ENCODE measurements around the gene ACTR1A.
A peak's percentile ranks its signal among the peaks of the same experiment; 100 is the strongest.
"Not testable (repeated sequence)": the region's sequence is repeated elsewhere in the genome, so short reads cannot be mapped to it uniquely, and the experiment has no call there.

ACTR1A gene

GRCh38 chr10:102468683-102469082 lies 33.8 kb downstream of the ACTR1A start:
- Mint-ChIP-seq H3K27ac (ENCODE audit: low read depth) (no peak overlapping the region), H3K4me1 (peaks cover 17% of the 10 kb centered on the region), H3K27me3 (no peaks in the 10 kb centered on the region), H3K36me3 (ENCODE audit: insufficient read depth) (peaks cover 4% of the 10 kb centered on the region), H3K4me3 (no peak overlapping the region), H3K9me3 (no peaks in the 10 kb centered on the region)
- no peak for DNase-seq (ENCODE audit: low spot score in 2 of 2)
- ATAC-seq (replicated peaks; ENCODE audit: extremely low read depth, poor library complexity, severe bottlenecking) = no peak

GRCh38 chr10:102467971-102468438 lies 34.5 kb downstream of the ACTR1A start:
- Mint-ChIP-seq H3K9me3 (no peaks in the 10 kb centered on the region), H3K4me3 (no peak overlapping the region), H3K27me3 (no peaks in the 10 kb centered on the region), H3K4me1 (peaks cover 10% of the 10 kb centered on the region), H3K36me3 (ENCODE audit: insufficient read depth) (peaks cover 1% of the 10 kb centered on the region), H3K27ac (ENCODE audit: low read depth) (no peak overlapping the region)
- no peak for DNase-seq (ENCODE audit: low spot score in 2 of 2)
- ATAC-seq (replicated peaks; ENCODE audit: extremely low read depth, poor library complexity, severe bottlenecking) = no peak

- DNase-seq (ENCODE audit: low spot score in 2 of 2) = no peak
- no peak overlapping the region for H3K27ac Mint-ChIP-seq (ENCODE audit: low read depth)
- H3K4me1 Mint-ChIP-seq = peaks cover 12% of the 10 kb centered on the region
- H3K9me3 Mint-ChIP-seq = no peaks in the 10 kb centered on the region
- H3K4me3 Mint-ChIP-seq = no peak overlapping the region
- H3K27me3 Mint-ChIP-seq = no peaks in the 10 kb centered on the region
- peaks cover 1% of the 10 kb centered on the region for H3K36me3 Mint-ChIP-seq (ENCODE audit: insufficient read depth)
- no peak for ATAC-seq (replicated peaks; ENCODE audit: extremely low read depth, poor library complexity, severe bottlenecking)
Measured at GRCh38 chr10:102467318-102467717, 35.2 kb downstream of the ACTR1A start.

DNA sequence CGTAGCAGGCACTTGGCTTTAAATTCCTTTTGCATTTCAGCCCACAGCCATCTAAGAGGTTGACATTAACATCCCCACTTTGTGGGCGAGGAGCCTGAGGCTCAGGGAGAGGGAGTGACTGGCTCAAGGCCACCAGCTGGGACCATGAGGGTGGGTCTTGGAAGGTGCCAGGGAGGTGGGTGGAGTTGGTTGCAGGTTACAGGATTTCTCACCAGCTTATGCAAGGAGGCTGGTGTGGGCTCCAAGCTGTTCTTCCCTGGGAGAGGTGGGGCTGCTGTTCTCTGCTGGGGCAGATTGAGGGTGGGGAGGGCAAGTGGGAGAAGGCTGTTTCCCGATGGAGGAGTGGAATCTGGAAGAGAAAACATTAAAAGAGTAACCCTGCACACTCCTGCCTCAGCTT lies 37.0 kb downstream of the ACTR1A start:
- Mint-ChIP-seq H3K4me1 (peaks cover 30% of the 10 kb centered on the region), H3K4me3 (no peak overlapping the region), H3K27me3 (no peaks in the 10 kb centered on the region), H3K27ac (ENCODE audit: low read depth) (no peak overlapping the region), H3K9me3 (no peaks in the 10 kb centered on the region), H3K36me3 (ENCODE audit: insufficient read depth) (peaks cover 8% of the 10 kb centered on the region)
- ATAC-seq (replicated peaks; ENCODE audit: extremely low read depth, poor library complexity, severe bottlenecking) (no peak), DNase-seq (ENCODE audit: low spot score in 2 of 2) (no peak)

DNA sequence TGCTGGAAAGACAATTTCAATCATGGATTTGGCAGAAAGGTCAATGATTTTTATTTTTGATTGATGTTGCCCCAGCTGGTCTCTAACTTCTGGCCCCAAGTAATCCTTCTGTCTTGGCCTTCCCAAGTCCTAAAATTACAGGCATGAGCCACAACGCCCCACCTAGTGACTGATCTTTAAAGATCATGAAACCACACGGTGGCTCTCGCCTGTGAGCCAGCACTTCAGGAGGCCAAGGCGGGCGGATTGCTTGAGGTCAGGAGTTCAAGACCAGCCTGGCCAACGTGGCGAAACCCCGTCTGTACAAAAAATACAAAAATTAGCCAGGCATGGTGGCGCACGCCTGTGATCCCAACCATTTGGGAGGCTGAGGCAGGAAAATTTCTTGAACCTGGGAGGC lies 38.5 kb downstream of the ACTR1A start:
- ATAC-seq (replicated peaks; ENCODE audit: extremely low read depth, poor library complexity, severe bottlenecking) = no peak
- Mint-ChIP-seq H3K9me3 (no peaks in the 10 kb centered on the region), H3K27me3 (no peaks in the 10 kb centered on the region), H3K36me3 (ENCODE audit: insufficient read depth) (peaks cover 8% of the 10 kb centered on the region), H3K27ac (ENCODE audit: low read depth) (no peak overlapping the region), H3K4me1 (peaks cover 25% of the 10 kb centered on the region), H3K4me3 (no peak overlapping the region)
- no peak for DNase-seq (ENCODE audit: low spot score in 2 of 2)

DNA sequence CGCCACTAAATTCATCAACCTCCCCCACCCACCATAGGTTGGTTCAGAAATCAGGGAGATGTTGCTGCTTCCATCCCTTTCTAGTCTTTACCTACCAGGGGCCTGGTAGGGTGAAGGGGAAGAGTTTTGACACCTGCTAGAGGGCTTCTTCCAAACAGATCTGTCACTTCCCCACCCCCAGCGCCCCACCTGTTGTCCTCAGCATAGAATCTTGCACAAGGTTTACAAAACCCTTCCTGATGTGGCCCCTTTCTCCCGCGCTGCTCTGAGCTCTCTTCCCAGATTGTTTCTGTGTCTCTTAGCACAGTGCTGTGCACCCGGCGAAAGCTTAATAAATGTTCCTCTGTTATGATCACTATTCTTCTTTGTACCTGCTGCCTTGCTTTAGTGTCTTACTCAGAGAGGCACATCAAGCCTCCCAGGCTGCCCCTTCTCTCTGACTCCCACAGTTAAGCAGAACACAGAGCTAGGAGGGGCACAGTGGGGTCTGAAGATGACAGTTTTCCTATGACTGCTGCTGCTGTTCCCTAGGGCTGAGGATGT lies 39.9 kb downstream of the ACTR1A start:
- ATAC-seq (replicated peaks; ENCODE audit: extremely low read depth, poor library complexity, severe bottlenecking) (no peak), DNase-seq (ENCODE audit: low spot score in 2 of 2) (no peak)
- Mint-ChIP-seq H3K27me3 (no peaks in the 10 kb centered on the region), H3K27ac (ENCODE audit: low read depth) (no peak overlapping the region), H3K9me3 (no peaks in the 10 kb centered on the region), H3K4me3 (peak overlapping the region; percentile 93), H3K4me1 (peaks cover 25% of the 10 kb centered on the region), H3K36me3 (ENCODE audit: insufficient read depth) (peaks cover 8% of the 10 kb centered on the region)

- ATAC-seq (replicated peaks; ENCODE audit: extremely low read depth, poor library complexity, severe bottlenecking) = peak; percentile 99
- peaks cover 25% of the 10 kb centered on the region for H3K4me1 Mint-ChIP-seq
- H3K27me3 Mint-ChIP-seq = no peaks in the 10 kb centered on the region
- no peaks in the 10 kb centered on the region for H3K9me3 Mint-ChIP-seq
- peak overlapping the region; percentile 90 for H3K27ac Mint-ChIP-seq (ENCODE audit: low read depth)
- H3K36me3 Mint-ChIP-seq (ENCODE audit: insufficient read depth) = peaks cover 8% of the 10 kb centered on the region
- H3K4me3 Mint-ChIP-seq = peak overlapping the region; percentile 93
- peak; percentile 81 to 84 for DNase-seq (ENCODE audit: low spot score in 2 of 2)
Measured at GRCh38 chr10:102461187-102462054, 41.1 kb downstream of the ACTR1A start.

DNA sequence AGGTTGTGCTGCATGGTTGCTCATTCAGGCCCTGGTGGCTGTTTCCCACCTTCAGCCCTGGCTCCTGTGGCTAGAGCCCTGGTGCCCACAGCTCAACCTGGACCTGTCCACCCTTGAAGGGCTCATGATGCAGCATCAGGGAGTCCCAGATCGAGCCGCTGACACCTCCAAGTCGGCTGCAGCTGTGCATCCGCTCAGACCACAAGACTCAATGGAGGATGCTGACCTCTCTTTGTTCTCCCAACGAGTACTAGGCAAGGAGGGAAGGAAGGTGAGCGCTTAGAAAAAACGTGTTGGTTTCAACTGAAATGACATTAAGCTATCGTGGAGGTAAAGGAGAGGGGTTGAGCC lies 41.7 kb downstream of the ACTR1A start:
- no peaks in the 10 kb centered on the region for H3K9me3 Mint-ChIP-seq
- ATAC-seq (replicated peaks; ENCODE audit: extremely low read depth, poor library complexity, severe bottlenecking) (no peak), DNase-seq (ENCODE audit: low spot score in 2 of 2) (no peak)
- peaks cover 8% of the 10 kb centered on the region for H3K36me3 Mint-ChIP-seq (ENCODE audit: insufficient read depth)
- H3K4me1 Mint-ChIP-seq = peaks cover 25% of the 10 kb centered on the region
- H3K4me3 Mint-ChIP-seq = peak overlapping the region; percentile 93
- no peaks in the 10 kb centered on the region for H3K27me3 Mint-ChIP-seq
- peak overlapping the region; percentile 90 for H3K27ac Mint-ChIP-seq (ENCODE audit: low read depth)

- H3K36me3 Mint-ChIP-seq (ENCODE audit: insufficient read depth) = peaks cover 8% of the 10 kb centered on the region
- H3K27ac Mint-ChIP-seq (ENCODE audit: low read depth) = no peak overlapping the region
- no peaks in the 10 kb centered on the region for H3K9me3 Mint-ChIP-seq
- no peak for DNase-seq (ENCODE audit: low spot score in 2 of 2)
- no peak overlapping the region for H3K4me3 Mint-ChIP-seq
- ATAC-seq (replicated peaks; ENCODE audit: extremely low read depth, poor library complexity, severe bottlenecking) = no peak
- no peaks in the 10 kb centered on the region for H3K27me3 Mint-ChIP-seq
- peaks cover 25% of the 10 kb centered on the region for H3K4me1 Mint-ChIP-seq
Measured at GRCh38 chr10:102458656-102459055, 43.9 kb downstream of the ACTR1A start.

DNA sequence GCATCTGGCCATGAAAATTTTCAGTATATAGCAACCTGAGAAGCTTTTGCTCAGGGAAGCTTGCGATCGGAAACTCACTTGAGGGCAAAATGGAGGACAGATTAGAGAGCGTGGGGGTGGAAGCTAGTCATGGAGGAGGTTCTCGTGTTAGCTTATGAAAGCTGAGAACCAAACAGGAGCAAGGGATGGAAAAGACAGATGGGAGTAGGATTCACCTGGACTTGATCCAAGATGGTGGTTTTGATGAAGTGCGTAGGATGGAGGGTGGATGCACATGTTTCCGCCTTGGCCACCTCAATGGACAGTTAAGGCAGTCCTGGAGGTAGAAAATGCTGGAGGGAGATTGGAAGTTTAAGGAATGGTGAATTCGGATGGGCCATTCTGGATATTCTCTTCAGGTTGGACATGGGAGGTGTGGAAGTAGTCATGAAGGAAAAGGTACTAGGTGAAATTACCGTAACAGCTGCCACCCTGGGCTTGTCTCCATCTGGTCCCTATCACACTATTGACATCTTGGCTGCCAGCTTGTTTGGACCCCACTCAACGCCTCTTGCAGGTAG lies 44.8 kb downstream of the ACTR1A start:
- ATAC-seq (replicated peaks; ENCODE audit: extremely low read depth, poor library complexity, severe bottlenecking) (no peak), DNase-seq (ENCODE audit: low spot score in 2 of 2) (no peak)
- H3K36me3 Mint-ChIP-seq (ENCODE audit: insufficient read depth) = peaks cover 10% of the 10 kb centered on the region
- peaks cover 26% of the 10 kb centered on the region for H3K4me1 Mint-ChIP-seq
- no peaks in the 10 kb centered on the region for H3K27me3 Mint-ChIP-seq
- no peak overlapping the region for H3K27ac Mint-ChIP-seq (ENCODE audit: low read depth)
- no peak overlapping the region for H3K4me3 Mint-ChIP-seq
- H3K9me3 Mint-ChIP-seq = no peaks in the 10 kb centered on the region

GRCh38 chr10:102455893-102456471 lies 46.5 kb downstream of the ACTR1A start:
- Mint-ChIP-seq H3K36me3 (ENCODE audit: insufficient read depth) (peaks cover 7% of the 10 kb centered on the region), H3K4me1 (peaks cover 18% of the 10 kb centered on the region), H3K4me3 (no peak overlapping the region), H3K9me3 (no peaks in the 10 kb centered on the region), H3K27ac (ENCODE audit: low read depth) (no peak overlapping the region), H3K27me3 (no peaks in the 10 kb centered on the region)
- no peak for DNase-seq (ENCODE audit: low spot score in 2 of 2)
- no peak for ATAC-seq (replicated peaks; ENCODE audit: extremely low read depth, poor library complexity, severe bottlenecking)

DNA sequence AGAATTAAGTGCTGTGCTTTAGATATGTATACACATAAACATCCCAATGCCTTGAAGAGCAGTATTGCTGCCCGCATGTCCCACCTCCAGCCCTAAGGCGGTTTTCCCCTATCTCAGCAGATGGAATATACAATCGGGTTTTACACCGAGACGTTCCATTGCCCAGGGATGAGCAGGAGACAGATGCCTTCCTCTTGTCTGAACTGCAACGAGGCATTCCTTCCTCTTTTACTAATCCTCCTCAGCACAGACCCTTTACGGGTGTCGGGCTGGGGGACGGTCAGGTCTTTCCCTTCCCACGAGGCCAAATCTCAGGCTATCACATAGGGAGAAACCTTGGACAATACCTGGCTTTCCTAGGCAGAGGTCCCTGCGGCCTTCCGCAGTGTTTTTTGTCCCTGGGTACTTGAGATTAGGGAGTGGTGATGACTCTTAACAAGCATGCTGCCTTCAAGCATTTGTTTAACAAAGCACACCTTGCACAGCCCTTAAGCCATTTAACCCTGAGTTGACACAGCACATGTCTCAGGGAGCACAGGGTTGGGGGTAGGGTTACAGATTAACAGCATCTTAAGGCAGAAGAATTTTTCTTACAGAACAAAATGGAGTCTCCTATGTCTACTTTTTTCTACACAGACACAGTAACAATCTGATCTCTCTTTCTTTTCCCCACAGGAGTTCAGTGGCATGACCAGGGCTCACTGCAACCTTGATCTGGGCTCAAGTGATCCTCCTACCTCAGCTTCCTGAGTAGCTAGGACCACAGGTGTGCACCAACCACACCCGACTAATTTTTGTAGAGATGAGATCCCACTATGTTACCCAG lies 47.6 kb downstream of the ACTR1A start:
- not testable (repeated sequence) for DNase-seq (ENCODE audit: low spot score in 2 of 2); ATAC-seq (replicated peaks; ENCODE audit: extremely low read depth, poor library complexity, severe bottlenecking); H3K27me3 Mint-ChIP-seq; H3K36me3 Mint-ChIP-seq (ENCODE audit: insufficient read depth); H3K27ac Mint-ChIP-seq (ENCODE audit: low read depth); H3K4me3 Mint-ChIP-seq; H3K9me3 Mint-ChIP-seq
- H3K4me1 Mint-ChIP-seq = peaks cover 14% of the 10 kb centered on the region

Data from central memory CD8-positive, alpha-beta T cell (primary cell).